NT2/D1 (cell line): ENCODE results near the gene OR2AE1.

Experiments
- YY1 ChIP-seq: IDR thresholded peaks from 2 replicates; pipeline ENCODE4 v1.6.1; 2011; ENCODE audit not compliant: insufficient read length, insufficient read depth
- ZNF274 ChIP-seq: IDR thresholded peaks from 2 replicates; pipeline ENCODE4 v1.6.1; 2011; ENCODE audit warnings: mild to moderate bottlenecking, low read depth, low read length

DNA sequence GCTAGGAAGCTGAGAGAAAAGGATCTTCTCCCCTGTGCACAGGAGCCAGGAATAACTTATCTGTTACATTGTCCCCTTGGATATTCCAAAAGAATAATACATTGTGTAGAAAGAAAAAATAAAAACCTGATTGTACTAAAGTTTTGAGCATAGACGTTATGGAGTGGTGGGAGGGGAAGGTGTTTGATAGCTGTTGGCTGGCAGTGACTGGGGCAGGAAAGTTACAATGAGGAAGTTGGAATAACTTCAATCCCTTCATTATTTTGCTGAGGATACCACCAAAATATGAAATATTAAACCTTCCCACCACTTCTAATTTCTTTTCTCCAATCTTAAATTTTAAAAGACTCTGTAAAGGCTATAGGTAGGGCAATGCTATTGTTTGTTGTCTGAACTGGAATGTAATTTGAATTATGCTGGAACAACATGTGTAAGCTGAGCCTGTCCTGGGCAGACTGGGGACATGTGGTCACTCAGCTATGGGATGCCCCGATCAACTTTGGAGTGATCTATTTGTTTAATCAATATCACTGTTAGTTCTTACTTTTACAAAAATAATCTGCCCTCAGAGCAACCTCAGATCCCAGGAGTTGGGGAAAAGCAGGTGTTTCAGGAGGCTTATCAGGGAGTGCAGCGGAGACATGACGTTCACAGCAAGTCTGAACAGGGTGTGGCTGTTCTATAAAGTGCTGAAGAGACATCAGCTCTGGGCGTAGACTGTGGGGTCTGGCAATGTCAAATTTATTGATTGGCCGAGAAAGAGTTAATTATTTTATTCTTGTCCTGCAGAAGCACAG lies 28.2 kb downstream of the OR2AE1 start:
- no peak for TF ChIP-seq YY1
- TF ChIP-seq ZNF274 = no peak
